ENCODE results near the gene CFAP107.

DNA sequence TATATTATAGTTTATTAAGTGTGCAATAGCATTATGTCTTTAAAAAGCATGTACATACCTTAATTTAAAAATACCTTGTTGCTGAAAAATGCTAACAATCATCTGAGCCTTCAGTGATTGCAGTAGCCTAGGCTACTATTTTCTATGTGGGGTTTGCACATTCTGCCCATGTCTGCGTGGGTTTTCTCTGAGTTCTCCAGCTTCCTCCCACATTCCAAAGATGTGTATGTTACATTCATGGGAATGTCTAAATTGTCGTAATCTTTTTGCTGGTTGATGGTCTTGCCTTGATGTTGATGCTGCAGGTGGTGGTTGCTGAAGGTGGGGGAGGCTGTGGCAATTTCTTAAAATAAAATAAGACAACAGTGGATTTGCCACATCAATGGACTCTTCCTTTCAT lies 17.6 kb upstream of the CFAP107 start:
- TF ChIP-seq, protein P1, sequence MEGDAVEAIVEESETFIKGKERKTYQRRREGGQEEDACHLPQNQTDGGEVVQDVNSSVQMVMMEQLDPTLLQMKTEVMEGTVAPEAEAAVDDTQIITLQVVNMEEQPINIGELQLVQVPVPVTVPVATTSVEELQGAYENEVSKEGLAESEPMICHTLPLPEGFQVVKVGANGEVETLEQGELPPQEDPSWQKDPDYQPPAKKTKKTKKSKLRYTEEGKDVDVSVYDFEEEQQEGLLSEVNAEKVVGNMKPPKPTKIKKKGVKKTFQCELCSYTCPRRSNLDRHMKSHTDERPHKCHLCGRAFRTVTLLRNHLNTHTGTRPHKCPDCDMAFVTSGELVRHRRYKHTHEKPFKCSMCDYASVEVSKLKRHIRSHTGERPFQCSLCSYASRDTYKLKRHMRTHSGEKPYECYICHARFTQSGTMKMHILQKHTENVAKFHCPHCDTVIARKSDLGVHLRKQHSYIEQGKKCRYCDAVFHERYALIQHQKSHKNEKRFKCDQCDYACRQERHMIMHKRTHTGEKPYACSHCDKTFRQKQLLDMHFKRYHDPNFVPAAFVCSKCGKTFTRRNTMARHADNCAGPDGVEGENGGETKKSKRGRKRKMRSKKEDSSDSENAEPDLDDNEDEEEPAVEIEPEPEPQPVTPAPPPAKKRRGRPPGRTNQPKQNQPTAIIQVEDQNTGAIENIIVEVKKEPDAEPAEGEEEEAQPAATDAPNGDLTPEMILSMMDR (IDR thresholded peaks at IDR 0.05): no peak
- TF ChIP-seq POLR2A (IDR thresholded peaks at IDR 0.05): no peak

Measured in esophagus squamous epithelium (tissue), 4 donors.